ENCODE measurements around the gene DNAI4.
"Not testable (repeated sequence)": the region's sequence is repeated elsewhere in the genome, so short reads cannot be mapped to it uniquely, and the experiment has no call there.

Gene DNAI4

DNA sequence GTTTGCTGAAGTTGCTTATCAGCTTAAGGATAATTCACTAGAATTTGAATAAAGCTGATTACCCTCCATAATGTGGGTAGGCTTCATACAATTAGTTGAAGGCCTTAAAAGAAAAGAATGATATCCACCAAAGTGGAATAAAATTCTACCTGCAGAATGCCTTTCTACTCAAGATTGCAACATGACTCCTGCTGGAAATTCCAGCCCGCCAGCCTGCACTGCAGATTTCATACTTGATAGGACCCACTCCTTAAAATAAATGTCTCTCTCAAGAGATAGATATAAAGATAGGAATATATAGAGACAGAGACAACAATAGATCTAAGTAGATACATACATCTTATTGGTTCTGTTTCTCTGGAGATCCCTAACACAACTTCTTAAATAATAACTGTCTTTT lies 99.9 kb downstream of the DNAI4 start:
- no peak for DNase-seq

DNA sequence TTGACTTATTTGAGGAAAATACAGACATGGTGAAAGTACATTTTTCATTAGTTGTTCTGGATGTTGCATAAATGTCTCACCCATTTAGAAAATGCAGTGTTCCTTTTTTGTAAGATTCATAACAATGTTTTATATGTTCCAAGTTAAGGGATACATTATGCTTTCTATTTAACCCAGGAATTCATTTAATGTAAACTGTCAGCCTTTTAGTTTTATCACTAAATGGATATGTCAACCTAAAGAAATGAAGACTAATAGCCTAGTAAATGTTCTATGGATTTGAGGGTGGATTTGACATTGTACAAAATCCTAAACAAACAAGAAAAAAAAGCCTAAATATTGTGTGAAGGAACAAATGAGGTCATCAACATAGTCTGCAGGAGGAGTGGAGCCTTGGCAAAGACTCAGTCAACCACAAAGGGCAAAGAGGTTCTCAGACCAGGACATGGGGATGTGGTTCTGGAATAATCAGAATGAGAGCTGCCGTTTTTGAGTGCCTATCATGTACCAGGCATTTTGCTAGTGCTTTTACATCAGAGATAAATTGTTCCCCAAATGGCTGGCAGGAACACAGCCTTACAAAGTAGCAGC lies 114.8 kb downstream of the DNAI4 start:
- no peak for DNase-seq

DNA sequence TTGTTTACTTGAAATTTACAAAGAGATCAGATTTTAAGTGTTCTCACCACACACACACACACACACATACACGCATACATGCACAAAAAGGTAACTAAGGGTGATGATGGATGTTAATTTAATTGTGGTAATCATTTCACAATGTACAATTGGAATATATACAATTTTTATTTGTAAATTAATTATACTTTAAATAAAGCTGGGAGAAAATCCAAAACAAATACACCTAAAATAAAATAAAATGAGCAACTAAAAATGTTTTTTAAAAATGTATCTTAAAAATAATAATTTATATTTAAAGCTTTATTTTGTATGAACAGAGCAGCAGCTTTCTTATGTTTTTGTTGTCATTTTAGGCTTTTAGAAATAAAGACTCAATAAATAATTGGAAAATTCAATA lies 115.4 kb downstream of the DNAI4 start:
- no peak for DNase-seq

DNA sequence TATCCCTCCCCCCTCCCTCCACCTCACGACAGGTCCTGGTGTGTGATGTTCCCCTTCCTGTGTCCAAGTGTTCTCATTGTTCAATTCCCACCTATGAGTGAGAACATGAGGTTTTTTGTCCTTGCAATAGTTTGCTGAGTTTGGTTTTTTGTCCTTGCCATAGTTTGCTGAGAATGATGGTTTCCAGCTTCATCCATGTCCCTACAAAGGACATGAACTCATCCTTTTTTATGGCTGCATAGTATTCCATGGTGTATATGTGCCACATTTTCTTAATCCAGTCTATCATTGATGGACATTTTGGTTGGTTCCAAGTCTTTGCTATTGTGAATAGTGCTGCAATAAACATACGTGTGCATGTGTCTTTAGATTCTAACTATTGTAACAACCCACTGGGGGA lies 128.8 kb downstream of the DNAI4 start:
- not testable (repeated sequence) for DNase-seq

DNA sequence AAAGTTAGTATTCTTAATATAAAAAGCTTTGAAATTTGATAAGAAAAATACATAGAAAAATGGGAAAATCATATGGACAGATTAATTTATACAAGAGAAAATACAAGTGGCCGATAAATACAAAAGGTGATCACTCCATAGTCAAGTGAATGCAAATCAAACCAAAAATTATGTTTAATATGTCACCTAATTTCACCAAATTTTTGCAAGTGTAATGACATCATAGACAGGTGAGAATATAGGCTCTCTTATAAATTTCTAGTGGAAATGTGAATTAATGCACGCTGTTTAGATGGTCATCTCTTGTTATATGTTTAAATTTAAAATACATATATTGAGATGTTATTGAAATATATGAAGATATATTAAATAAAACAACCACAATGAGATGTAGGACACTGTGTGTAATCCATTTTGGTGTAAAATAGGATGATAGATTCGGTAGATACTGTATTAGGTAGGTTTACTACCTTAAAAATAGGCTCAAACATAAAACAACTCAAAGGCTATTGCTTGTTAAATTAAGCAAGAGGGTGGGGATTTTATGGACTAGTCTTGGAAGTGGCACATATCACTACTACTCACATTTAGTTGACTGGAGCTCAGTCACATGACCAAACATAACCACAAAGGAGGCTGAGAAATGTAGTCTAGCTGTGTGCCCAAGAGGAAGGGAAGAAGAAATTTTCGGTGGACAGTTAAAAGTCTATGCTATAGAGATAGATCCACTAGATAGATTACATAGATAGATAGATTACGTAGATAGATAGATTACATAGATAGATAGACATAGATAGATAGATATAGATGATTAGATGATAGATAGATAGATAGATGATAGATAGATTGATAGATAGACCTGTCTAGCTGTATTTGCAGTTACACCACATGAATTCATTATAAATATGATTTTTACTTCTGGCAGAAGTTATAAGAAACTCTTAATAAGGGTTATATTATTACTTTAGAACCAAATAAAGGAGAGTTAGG lies 132.7 kb downstream of the DNAI4 start:
- no peak for DNase-seq

DNA sequence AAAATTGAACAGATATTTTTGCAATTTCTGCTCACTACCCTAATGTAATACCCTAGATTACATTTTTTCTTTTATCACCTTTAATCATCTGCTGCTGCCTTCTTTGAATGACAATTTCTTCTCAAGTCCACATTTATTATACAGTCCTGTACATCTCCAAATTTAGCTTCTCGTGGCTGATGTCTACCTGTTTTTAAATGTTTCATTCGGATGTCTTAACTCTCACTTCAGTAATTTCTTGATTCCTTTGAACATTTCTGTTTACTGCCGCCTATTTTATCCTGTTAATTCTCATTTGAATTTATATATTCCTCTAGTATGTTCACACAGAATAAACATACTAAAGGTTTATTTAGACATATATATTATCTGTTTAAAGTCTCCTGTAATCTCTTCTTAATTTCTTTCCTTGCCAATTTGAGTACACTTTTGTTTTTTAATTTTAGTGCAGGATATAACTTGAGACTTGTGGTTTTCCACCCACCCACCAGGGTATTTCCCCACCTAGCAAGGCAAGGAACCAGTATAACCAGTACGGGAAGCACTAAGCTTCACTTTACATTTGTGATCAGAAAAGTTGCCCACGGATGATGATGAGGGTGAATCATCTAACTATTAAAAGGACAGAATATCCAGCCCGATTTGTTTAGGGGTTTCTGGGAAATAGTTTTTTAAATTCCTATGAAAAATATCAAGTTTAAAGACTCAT lies 136.3 kb downstream of the DNAI4 start:
- DNase-seq = no peak

DNA sequence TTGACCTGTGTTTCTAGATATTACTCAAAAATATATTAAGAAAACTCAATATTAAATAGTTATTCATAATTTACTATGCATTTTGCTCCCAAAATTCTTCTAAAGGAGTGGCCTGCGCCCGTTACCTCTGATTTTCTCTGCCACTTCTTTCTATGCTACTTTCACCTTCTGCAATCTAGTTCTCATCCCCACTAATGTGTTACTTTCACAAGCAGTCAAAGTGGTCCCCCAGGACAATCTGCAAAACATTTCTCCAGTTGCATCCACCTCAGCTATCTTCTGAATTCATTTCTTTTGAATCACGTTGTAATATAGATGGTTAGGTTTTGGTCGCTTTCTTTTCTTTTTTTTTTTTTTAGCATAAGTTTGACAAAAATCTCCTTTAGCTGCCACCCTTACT lies 137.0 kb downstream of the DNAI4 start:
- no peak for DNase-seq

DNA sequence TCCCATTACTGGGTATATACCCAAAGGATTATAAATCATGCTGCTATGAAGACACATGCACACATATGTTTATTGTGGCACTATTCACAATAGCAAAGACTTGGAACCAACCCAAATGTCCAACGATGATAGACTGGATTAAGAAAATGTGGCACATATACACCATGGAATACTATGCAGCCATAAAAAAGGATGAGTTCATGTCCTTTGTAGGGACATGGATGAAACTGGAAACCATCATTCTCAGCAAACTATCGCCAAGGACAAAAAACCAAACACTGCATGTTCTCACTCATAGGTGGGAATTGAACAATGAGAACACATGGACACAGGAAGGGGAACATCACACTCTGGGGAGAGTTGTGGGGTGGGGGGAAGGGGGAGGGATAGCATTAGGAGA lies 138.9 kb downstream of the DNAI4 start:
- DNase-seq = not testable (repeated sequence)

DNA sequence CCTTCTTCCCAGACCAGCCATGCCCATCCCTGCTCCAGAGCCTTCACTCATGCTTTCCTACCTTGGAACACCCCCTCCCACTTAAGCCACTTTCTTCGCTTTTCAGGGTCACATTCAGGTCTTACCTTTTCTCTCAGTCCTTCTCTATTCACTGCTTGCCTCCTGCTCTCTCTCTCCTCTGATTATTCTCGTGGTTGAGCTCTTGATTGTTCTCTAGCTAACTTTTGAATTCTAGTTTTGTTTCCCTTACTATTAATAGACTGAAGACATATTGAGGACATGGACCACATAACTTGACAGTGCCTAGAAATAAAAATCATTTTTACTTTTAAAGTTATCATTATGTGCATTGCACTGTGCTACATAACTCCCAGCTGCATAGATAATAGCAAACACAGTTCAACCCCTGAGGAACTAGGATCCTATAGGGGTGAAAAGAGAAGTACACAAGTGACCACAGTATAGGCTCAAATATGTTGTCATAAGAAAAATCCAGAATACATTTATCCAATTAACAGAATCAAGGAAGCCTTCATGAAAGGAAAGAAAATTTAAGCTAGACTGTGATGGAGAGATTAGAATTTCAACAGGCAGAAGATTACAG lies 145.1 kb downstream of the DNAI4 start:
- DNase-seq = no peak

DNA sequence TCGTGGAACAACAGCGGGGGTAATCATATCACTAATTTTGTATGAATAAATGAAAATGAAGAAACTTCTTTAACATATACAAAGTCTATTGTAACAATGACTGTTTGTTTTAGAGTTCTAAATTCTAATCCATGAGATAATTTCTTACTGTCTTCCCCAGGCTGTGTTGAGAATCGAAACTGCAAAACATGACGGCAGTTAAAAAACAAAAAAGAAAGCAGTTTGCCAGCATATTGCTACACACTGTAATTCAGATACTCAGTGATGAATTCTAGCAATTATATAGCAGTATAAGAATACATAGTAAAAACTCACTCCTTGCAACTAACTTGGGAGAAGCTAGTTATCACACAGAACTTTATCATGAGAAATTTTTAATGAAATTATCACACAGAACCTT lies 145.7 kb downstream of the DNAI4 start:
- no peak for DNase-seq

DNA sequence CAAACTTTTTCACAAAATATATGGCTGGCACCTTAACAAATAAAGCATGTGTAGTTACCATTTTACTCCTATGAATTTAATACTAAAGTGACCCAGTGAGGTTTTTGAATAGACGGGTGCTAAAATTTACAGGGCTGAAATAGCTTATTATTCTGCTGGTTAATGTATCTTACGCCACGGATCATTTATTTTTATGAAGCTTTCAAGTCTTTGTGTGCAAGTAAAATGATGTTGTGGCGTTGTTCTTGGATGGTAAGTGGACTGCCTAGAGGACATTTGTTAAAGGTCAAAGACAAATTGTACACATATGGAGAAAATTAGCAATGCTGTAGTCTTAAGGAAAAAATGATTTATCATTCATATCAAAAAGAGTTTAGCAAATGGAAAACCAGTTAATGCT lies 146.4 kb downstream of the DNAI4 start:
- DNase-seq = no peak

DNA sequence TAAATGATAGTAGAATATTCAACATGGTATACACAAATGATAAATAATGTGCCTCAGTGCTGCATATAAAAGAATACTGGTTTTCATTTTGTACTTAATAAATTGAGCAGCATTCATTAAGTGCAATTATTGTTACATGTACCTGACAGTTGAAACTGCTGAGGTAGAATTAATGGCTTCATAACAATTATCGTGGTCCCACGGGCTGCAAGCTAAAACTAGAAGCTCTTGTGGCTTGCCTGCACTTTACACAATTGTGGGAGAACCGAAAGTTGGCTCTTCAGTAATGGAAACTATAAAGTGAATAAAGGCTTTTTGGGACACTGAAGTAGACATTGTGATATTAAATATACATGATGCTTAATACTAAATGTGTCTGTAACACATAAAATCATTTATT lies 146.8 kb downstream of the DNAI4 start:
- no peak for DNase-seq

DNA sequence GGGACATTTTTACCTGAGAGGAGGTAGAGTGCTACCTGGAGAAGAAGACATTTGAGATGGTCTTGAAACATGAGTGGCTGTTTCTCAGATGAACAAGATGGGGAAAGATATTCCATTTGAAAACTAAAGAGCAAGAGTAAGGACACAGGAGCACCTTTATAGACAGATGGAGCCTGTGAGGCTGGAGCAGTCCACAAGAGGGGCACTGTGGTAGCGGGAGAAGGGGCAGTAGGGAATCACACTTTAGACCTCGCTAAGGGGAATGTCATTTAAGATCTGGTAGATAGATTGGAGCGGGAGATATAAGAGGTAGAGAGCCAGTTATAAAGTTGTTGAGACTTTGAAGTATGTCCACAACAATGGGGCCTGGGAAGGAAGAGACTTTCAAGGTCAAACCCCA lies 149.0 kb downstream of the DNAI4 start:
- DNase-seq = no peak

DNA sequence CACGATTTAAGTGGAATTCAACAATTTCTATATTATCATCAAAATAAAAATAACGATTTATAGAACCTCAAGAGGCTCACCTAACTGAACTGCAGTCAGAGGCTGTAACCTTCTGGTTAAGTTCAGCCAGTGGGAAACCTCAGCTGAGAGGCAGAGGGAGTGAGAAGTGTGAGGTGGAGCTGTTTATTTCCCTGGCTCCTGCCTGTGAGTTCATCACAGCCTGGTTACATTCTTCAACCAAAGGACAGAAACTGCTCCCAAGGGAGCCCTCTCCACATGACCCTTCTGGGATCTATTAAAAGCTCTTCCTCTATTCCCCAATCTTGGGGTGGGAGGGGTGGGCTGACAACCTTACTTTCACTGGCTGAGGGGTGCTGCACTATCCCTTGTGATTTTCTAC lies 150.2 kb downstream of the DNAI4 start:
- DNase-seq = no peak

DNA sequence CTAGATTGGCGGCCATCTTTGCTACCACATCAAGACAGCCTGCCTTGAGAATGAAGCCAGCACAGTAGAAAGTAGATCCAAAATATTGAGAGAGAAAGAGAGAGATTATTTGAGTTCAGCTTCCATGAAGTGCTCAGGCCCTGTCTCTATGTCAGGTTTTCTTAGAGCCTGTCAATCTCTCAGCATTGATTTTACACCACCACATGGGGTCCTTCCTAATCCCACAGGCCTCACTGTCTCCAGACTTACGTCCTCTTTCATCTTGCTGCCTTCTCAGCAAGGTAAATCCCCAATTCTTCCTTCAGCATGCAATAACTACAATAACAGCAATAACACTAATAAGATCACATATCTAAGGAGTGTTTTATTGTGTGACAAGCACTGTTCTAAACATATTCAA lies 151.4 kb downstream of the DNAI4 start:
- DNase-seq = no peak

DNA sequence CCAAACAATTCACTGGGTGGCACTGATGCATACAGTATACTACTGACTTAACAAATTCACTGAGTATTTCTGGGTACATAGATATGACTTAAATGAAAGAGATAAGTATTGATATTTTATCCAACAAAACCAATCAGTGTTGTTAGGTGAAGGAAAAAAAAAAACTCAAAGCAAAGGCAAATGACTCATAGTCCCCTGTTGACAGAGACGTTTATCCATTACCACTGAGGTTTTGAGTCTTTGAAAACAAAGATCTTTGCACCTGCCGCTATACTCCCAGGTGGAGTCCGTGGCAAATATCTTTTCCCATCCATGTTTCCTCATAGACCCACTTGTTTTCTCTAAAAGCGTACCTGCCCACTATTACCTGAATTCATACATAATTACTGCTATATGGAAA lies 154.0 kb downstream of the DNAI4 start:
- DNase-seq = no peak

DNA sequence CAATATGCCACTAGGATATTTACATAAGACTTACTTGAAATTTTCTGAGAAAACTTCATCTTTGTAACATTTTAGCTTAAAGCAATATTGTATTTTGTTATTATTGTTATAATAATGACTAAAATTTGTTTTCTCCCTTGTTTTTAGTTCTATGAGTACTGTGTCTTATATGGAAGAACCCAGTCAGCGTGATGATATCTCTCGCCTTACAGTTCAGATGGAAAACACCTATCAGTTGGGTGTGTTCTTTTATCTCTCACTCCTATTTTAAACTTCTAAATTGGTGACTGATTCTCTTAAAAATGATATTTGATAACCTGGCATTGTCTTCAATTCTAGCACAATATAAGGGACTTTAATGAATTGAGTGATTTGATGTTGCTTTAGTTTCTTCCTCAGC lies 154.4 kb downstream of the DNAI4 start:
- DNase-seq = no peak

DNA sequence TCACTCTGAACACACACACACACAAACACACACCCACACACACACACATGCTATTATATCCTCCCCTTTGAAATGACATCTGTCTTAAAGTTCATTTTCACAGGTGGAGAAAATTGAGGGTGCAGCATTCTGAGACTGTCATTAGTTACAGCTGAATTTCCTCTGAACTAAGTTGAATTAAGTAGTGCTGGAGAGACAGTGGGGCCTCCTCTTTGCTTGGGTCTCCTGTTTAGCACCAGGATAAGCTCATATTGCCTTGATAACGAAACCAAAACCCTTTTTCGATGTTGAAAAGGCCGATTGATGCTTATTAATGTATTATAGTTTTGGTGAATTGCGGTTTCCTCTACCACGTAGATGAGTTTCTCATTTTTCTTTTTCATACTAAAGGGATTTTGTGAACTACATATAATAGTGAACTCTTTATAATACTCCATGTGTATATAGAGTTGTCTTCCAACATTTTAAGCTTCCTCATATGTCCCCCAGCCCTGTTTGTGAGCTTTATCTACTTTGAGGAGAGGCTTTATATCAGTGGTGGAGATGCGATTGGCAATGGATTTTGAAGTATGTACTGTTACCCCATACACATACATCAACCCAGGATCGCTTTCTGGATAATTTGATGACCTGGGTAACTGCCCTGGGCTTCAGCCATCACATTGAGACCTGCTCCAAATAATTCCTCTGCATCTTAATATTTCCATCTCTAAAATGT lies 155.0 kb downstream of the DNAI4 start:
- DNase-seq = no peak

DNA sequence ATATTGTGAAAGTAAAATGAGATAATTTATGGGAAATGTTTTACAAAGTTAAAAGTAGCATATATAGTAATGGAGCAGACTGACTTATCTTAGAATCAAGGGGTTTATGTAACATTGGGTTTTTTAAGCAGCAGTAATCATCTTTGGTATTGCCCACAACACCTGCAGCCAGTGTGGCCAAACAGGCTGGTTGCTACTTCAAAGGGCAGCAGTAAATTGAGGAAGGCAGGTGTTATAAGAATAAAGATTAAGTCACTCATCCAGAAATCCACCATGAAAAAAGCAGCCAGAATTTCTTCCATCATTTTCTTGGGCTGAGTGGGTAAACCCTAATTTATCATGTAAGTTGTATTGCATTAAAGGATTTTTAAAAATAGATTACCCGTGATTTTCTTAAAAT lies 155.7 kb downstream of the DNAI4 start:
- DNase-seq = no peak

DNA sequence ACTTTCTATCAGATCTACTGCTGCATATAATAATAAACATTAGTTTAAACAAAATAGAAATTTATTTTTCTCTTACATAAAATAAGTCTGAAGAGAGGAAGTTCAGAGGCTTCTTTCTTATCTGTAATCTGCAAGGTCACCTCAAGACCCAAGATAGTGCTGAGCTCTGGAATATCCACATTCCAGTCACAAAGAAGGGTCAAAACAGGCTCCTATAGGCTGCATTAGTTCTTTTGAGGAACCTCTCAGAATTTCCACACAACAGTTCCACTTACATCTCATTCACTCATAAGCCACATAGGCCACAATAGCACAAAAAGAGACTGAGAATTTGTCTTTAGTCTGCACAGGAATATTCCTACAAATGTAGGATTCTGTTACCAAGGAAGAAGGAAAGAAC lies 157.0 kb downstream of the DNAI4 start:
- DNase-seq = no peak

DNA sequence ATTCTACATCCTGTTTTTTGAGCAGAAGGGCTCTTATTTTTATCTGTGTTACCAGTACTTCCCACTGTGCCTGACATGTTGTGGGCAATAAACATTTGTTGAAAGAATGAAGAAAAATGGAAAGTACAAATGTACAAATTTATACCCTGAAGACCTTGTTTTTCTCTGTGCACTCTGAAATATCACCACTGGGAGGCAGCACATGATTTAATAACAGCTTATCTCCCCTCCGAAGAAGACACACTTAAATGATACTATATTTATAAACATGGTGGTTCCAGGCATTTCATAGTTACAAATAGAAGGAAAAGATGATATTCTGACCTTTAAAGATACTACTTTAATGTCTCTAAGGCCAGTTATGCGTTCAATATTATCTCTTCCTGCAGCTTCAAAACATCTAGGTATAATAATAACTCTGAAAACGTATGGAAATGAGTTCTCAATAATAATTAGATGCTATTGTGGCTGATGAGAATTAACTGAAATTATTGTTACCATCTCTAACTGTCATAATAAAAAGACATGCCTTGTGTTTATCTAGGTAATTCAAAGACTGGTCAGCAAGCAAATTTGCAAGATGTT lies 159.6 kb downstream of the DNAI4 start:
- no peak for DNase-seq
